ENCODE results near the gene SSBP3.

SSBP3 gene

DNA sequence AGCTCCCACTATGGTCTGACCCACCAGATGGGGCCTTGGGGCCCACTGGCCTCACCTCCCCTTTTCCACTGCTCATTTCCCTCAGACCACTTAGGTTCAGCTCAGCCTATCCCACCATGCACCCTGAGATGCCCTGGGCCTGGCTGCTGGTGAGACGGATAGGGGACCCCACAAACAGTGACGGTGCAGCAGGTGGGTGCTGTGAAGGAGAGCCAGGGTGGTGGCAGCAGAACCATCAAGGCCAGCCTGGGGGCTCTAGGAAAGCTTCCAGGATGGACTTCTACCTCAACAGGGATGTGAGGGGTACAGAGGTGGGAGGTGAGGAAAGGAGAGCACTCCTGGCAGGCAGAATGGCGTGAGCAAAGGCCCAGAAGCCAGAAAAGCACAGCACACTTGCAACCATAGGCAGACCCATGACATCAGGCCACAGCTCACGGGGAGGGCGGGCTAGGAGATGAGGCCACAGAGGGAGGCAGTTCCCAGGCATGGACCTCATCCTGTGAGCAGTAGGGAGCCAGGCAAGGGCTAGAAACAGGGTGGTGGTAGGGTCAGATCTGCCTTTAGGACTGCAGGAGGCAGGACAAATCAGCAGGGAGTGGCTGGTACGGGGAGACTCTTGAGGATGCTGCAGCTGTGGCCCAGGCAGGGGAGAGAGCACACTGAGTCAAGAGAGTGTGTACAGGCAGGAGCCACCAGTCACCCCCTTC is 229.4 kb downstream of the SSBP3 start:
- no peak for DNase-seq (ENCODE audit: low read depth)
